HCT116 (cell line): Measurements from ENCODE around the gene PRDM12. TPM values are rescaled to one million over a fixed set of nuclear protein-coding genes. Genes with fewer than 3 reads are reported as not detected.

Experiments
- ATAC-seq: fragments of 200-7000 bp; cut with Tn5 transposase; 2 replicates; pipeline ENCODE4 v1.9.1; 2020; ENCODE audit warnings: mild to moderate bottlenecking, moderate library complexity
- Bru-seq: library from RNA; stranded (reverse); fragments of 400-500 nt; gene quantifications from one replicate; lab custom pipeline; 2021; lab: Mats Ljungman, UMichigan
- BruChase-seq, 2 experiments: library from RNA; stranded (reverse); fragments of 400-500 nt; gene quantifications; one replicate each; lab custom pipeline; 2021; lab: Mats Ljungman, UMichigan
- BruUV-seq: library from RNA; stranded (reverse); fragments of 400-500 nt; replicated peaks from 2 replicates; lab custom pipeline; 2021; lab: Mats Ljungman, UMichigan
- CTCF ChIA-PET: fragments of 300-600 bp; sonication (Branson Sonifier 250); formaldehyde crosslinking; loops from one replicate; lab custom pipeline; 2021; ENCODE audit warnings: antibody characterized with exemption; lab: Charles Lee
- POLR2A ChIA-PET: fragments of 300-600, 350-600 bp; sonication (Branson Sonifier 250); formaldehyde crosslinking; loops from one replicate; lab custom pipeline; 2021; ENCODE audit warnings: antibody characterized with exemption; lab: Charles Lee
- RAD21 ChIA-PET, 2 experiments: fragments of 300-600 bp; sonication (Branson Sonifier 250); formaldehyde crosslinking; loops; one replicate each; lab custom pipeline; 2023; ENCODE audit warnings: low total read pairs in 2 of 2; ENCODE audit not compliant: uncharacterized antibody in 2 of 2, unreplicated experiment in 2 of 2, low non-redundant PET in 1 of 2; lab: Charles Lee
- DNase-seq: peaks from one replicate; pipeline ENCODE4 v3.0.0-alpha.2; 2010; ENCODE audit warnings: low read depth, low spot score
- H2AFZ ChIP-seq: fragments of 200-600 bp; shearing (Covaris generic), sonication (generic); 2 replicates; pipeline ENCODE4 v1.6.1; 2017; ENCODE audit warnings: low read depth, mixed run types, mixed read lengths, antibody characterized with exemption, low read length; ENCODE audit not compliant: poor library complexity, severe bottlenecking
- H3K27ac ChIP-seq: 2 replicates; pipeline ENCODE4 v1.5.1; 2012; ENCODE audit warnings: low read depth, low read length
- H3K27me3 ChIP-seq: fragments of 200-600 bp; sonication (generic); 2 replicates; pipeline ENCODE4 v1.6.1; 2016; ENCODE audit warnings: mixed run types, low read length, mixed read lengths; ENCODE audit not compliant: insufficient read depth
- H3K36me3 ChIP-seq, 2 experiments: fragments of 200-500 bp in 1 of 2; fragments of 200-600 bp in 1 of 2; sonication (Bioruptor generic) in 1 of 2; sonication (generic) in 1 of 2; 2 replicates each; pipeline versions ENCODE4 v1.5.1 to v1.6.1; 2014 to 2016; ENCODE audit warnings: low read length in 2 of 2, inconsistent platforms in 1 of 2, mixed read lengths in 1 of 2, mixed run types in 1 of 2; ENCODE audit not compliant: insufficient read depth in 2 of 2, control insufficient read depth in 1 of 2
- H3K4me1 ChIP-seq, 2 experiments: fragments of 200-600 bp in 1 of 2; sonication (generic) in 1 of 2; 2 replicates each; pipeline versions ENCODE4 v1.5.1 to v1.6.1; 2012 to 2017; ENCODE audit warnings: low read length in 2 of 2, inconsistent platforms in 1 of 2, mild to moderate bottlenecking in 1 of 2, mixed read lengths in 1 of 2, mixed run types in 1 of 2, moderate library complexity in 1 of 2; ENCODE audit not compliant: insufficient read depth in 2 of 2, control insufficient read depth in 1 of 2
- H3K4me2 ChIP-seq: fragments of 200-600 bp; sonication (generic); 2 replicates; pipeline ENCODE4 v1.6.1; 2017; ENCODE audit warnings: mixed run types, low read length, mixed read lengths
- H3K4me3 ChIP-seq, 2 experiments: fragments of 200-600 bp in 1 of 2; sonication (generic) in 1 of 2; replicated peaks in 1 of 2; 2 replicates each; pipeline ENCODE4 v1.5.1; 2011 to 2016; ENCODE audit warnings: low read length in 2 of 2, control low read depth in 1 of 2, low read depth in 1 of 2, mild to moderate bottlenecking in 1 of 2, mixed read lengths in 1 of 2, mixed run types in 1 of 2
- H3K79me2 ChIP-seq: fragments of 200-600 bp; sonication (generic); 2 replicates; pipeline ENCODE4 v1.6.1; 2017; ENCODE audit warnings: mild to moderate bottlenecking, mixed run types, low read length, moderate library complexity, mixed read lengths; ENCODE audit not compliant: insufficient read depth
- H3K9ac ChIP-seq: fragments of 200-600 bp; sonication (generic); 2 replicates; pipeline ENCODE4 v1.6.1; 2016; ENCODE audit warnings: low read length, mixed read lengths
- H3K9me2 ChIP-seq: fragments of 200-600 bp; sonication (generic), shearing (Covaris generic); 2 replicates; pipeline ENCODE4 v1.6.1; 2017; ENCODE audit warnings: mixed run types, mild to moderate bottlenecking, moderate library complexity; ENCODE audit not compliant: insufficient read depth
- H3K9me3 ChIP-seq, 2 experiments: fragments of 200-500 bp in 1 of 2; fragments of 200-600 bp in 1 of 2; sonication (Bioruptor generic) in 1 of 2; sonication (generic) in 1 of 2; 2 replicates each; pipeline ENCODE4 v1.6.1; 2014 to 2017; ENCODE audit warnings: low read length in 2 of 2, mixed read lengths in 2 of 2, inconsistent platforms in 1 of 2, low read depth in 1 of 2, mild to moderate bottlenecking in 1 of 2, mixed run types in 1 of 2, moderate library complexity in 1 of 2; ENCODE audit not compliant: control insufficient read depth in 1 of 2, insufficient read depth in 1 of 2
- H4K20me1 ChIP-seq: fragments of 200-600 bp; sonication (generic), shearing (Covaris generic); 2 replicates; pipeline ENCODE4 v1.6.1; 2017; ENCODE audit warnings: mixed run types, mild to moderate bottlenecking, moderate library complexity; ENCODE audit not compliant: insufficient read depth
- CBX3 ChIP-seq: IDR thresholded peaks from 2 replicates; pipeline ENCODE4 v1.6.1; 2012; ENCODE audit warnings: low read depth
- CEBPB ChIP-seq: IDR thresholded peaks from 2 replicates; pipeline ENCODE4 v1.6.1; 2012; ENCODE audit warnings: low read depth
- EGR1 ChIP-seq: IDR thresholded peaks from 2 replicates; pipeline ENCODE4 v1.6.1; 2012; ENCODE audit warnings: low read depth
- EZH2 ChIP-seq: fragments of 200-600 bp; sonication (generic); IDR thresholded peaks from 2 replicates; pipeline ENCODE4 v1.6.1; 2017; ENCODE audit warnings: antibody characterized with exemption, mixed run types
- EZH2phosphoT487 ChIP-seq: fragments of 200-600 bp; IDR thresholded peaks from 2 replicates; pipeline ENCODE4 v1.6.1; 2018; ENCODE audit warnings: antibody characterized with exemption, borderline replicate concordance
- FOSL1 ChIP-seq: IDR thresholded peaks from 2 replicates; pipeline ENCODE4 v1.6.1; 2012; ENCODE audit warnings: low read depth
- JUND ChIP-seq: IDR thresholded peaks from 2 replicates; pipeline ENCODE4 v1.6.1; 2012
- POLR2AphosphoS5 ChIP-seq: IDR thresholded peaks from 2 replicates; pipeline ENCODE4 v1.6.1; 2011; ENCODE audit warnings: mild to moderate bottlenecking, low read depth, low read length, moderate library complexity
- RAD21 ChIP-seq: IDR thresholded peaks from 2 replicates; pipeline ENCODE4 v1.6.1; 2012; ENCODE audit warnings: low read depth, mild to moderate bottlenecking
- SP1 ChIP-seq: IDR thresholded peaks from 2 replicates; pipeline ENCODE4 v1.6.1; 2012; ENCODE audit warnings: low read depth
- SRF ChIP-seq: IDR thresholded peaks from 2 replicates; pipeline ENCODE4 v1.6.1; 2012; ENCODE audit warnings: low read depth
- TCF7L2 ChIP-seq: IDR thresholded peaks from 2 replicates; pipeline ENCODE4 v1.7.0; 2011; ENCODE audit warnings: borderline replicate concordance, inconsistent platforms; ENCODE audit not compliant: insufficient read depth, insufficient read length; ENCODE audit errors: extremely low read depth
- YY1 ChIP-seq: IDR thresholded peaks from 2 replicates; pipeline ENCODE4 v1.6.1; 2011; ENCODE audit warnings: low read length, low read depth, moderate library complexity, mild to moderate bottlenecking; ENCODE audit not compliant: insufficient replicate concordance; ENCODE audit errors: extremely low read depth
- intact Hi-C: fragments of 100-400 bp; cut with micrococcal nuclease; formaldehyde crosslinking; loops from 2 replicates; pipeline ENCODE4 v1.10.0; 2022
- long read RNA-seq: library from polyadenylated mRNA; unstranded; transcript quantifications from one replicate; pipeline ENCODE4 v2.0.0, GENCODE V29; 2021; ENCODE audit not compliant: unreplicated experiment
- polyA plus RNA-seq: library from polyadenylated mRNA; unstranded; fragments of >200 nt; gene quantifications from 2 replicates; pipeline ENCODE4 v1.2.1, GENCODE V29; 2012; ENCODE audit warnings: missing spikeins
- total RNA-seq: library from RNA; stranded (reverse); gene quantifications from one replicate; pipeline ENCODE4 v1.2.1, GENCODE V29; 2021; ENCODE audit not compliant: unreplicated experiment
- TF ChIP-seq, protein P1 (sequence below): IDR thresholded peaks from 2 replicates; pipeline ENCODE4 v1.6.1; 2012; ENCODE audit warnings: low read depth
- TF ChIP-seq, protein P2 (sequence below): IDR thresholded peaks from 2 replicates; pipeline ENCODE4 v1.6.1; 2012
- TF ChIP-seq, protein P3 (sequence below): IDR thresholded peaks from 2 replicates; pipeline ENCODE4 v1.6.1; 2011; ENCODE audit warnings: mild to moderate bottlenecking, low read length, moderate library complexity; ENCODE audit not compliant: insufficient replicate concordance; ENCODE audit errors: extremely low read depth
- TF ChIP-seq, protein P4 (sequence below), 3 experiments: fragments of 200-600 bp in 1 of 3; sonication (generic) in 1 of 3; IDR thresholded peaks in 2 of 3; conservative IDR thresholded peaks in 1 of 3; 2 replicates each; pipeline ENCODE4 v1.5.1; 2012 to 2017; ENCODE audit warnings: low read depth in 2 of 3, low read length in 2 of 3, antibody characterized with exemption in 1 of 3, borderline replicate concordance in 1 of 3, control low read depth in 1 of 3, mild to moderate bottlenecking in 1 of 3, mixed read lengths in 1 of 3, mixed run types in 1 of 3, moderate library complexity in 1 of 3; ENCODE audit not compliant: insufficient read depth in 1 of 3

Gene PRDM12
- 0.54 TPM for total RNA-seq
- 0.17 and 0.36 TPM in 2 replicates for polyA plus RNA-seq
- percentile 11 among the genes with signal in this experiment for Bru-seq, nascent RNA
- percentile 5 among the genes with signal in this experiment for BruChase-seq, experiment 1, labeled RNA remaining after a 6-hour chase
- percentile 11 among the genes with signal in this experiment for BruChase-seq, experiment 2, labeled RNA remaining after a 2-hour chase
- long read RNA-seq, partial matches to known transcripts, result 1 of 1 reads
- long read RNA-seq, other reads (novel, unspliced or antisense), result 0 of 1 reads

DNA sequence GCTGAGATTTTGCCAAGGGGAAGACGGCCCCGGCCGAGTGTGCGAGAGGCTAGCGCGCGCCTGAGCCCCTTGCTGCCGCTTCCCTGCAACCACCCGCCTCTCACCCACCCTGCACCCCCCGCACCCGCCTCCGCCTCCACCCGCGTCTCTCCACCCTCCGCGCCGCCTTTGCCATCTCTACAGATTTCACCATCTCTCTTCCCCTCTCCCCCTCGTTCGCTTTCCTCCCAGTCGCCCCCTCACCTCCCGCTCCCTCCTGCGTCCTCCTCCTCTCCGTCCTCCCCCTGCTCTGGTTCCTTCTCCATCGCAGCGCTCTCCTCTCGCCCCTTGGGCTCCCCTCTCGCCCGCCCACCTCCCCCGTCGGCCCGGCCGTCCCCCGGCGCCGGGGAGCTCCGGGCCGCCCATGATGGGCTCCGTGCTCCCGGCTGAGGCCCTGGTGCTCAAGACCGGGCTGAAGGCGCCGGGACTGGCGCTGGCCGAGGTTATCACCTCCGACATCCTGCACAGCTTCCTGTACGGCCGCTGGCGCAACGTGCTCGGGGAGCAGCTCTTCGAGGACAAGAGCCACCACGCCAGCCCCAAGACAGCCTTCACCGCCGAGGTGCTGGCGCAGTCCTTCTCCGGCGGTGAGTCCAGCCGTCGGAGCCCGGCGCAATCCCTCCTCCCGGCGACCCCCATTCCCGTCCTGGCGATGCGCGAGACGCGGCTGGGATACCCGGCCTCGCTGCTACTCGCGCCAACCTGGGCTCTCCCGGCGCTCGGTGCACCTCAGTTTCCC lies at the start of gene PRDM12:
Gene PRDM12, plus strand, starts transcription at position 344 of the 778 bp plus-strand sequence. Its CDS starts 60 bp downstream, at position 404.
- no peaks in the 10 kb centered on the region for H3K36me3 ChIP-seq
- no peaks in the 10 kb centered on the region for H4K20me1 ChIP-seq
- ATAC-seq (no peak), DNase-seq (no peak)
- no peaks in the 10 kb centered on the region for H3K79me2 ChIP-seq
- H3K9me3 ChIP-seq, result no peaks in the 10 kb centered on the region
- H3K4me2 ChIP-seq, result no peak within 1 kb of the TSS
- no peaks in the 10 kb centered on the region; a peak in 1 of 4 replicates for H3K4me1 ChIP-seq
- RAD21 ChIA-PET, result no interaction called here
- intact Hi-C loops, result no loop called here
- no peak within 1 kb of the TSS for H3K4me3 ChIP-seq
- H3K27me3 ChIP-seq, result no peaks in the 10 kb centered on the region
- no peak within 1 kb of the TSS for H2AFZ ChIP-seq
- POLR2A ChIA-PET, result no interaction called here
- H3K27ac ChIP-seq, result no peak within 1 kb of the TSS
- BruUV-seq, result no TSS peak
- TF ChIP-seq TCF7L2 (no peak), SP1 (no peak), YY1 (no peak), JUND (no peak), CEBPB (no peak), EZH2phosphoT487 (no peak), RAD21 (no peak), POLR2AphosphoS5 (no peak), FOSL1 (no peak), SRF (no peak), EZH2 (no peak), EGR1 (no peak), CBX3 (no peak)
- TF ChIP-seq, protein P1, sequence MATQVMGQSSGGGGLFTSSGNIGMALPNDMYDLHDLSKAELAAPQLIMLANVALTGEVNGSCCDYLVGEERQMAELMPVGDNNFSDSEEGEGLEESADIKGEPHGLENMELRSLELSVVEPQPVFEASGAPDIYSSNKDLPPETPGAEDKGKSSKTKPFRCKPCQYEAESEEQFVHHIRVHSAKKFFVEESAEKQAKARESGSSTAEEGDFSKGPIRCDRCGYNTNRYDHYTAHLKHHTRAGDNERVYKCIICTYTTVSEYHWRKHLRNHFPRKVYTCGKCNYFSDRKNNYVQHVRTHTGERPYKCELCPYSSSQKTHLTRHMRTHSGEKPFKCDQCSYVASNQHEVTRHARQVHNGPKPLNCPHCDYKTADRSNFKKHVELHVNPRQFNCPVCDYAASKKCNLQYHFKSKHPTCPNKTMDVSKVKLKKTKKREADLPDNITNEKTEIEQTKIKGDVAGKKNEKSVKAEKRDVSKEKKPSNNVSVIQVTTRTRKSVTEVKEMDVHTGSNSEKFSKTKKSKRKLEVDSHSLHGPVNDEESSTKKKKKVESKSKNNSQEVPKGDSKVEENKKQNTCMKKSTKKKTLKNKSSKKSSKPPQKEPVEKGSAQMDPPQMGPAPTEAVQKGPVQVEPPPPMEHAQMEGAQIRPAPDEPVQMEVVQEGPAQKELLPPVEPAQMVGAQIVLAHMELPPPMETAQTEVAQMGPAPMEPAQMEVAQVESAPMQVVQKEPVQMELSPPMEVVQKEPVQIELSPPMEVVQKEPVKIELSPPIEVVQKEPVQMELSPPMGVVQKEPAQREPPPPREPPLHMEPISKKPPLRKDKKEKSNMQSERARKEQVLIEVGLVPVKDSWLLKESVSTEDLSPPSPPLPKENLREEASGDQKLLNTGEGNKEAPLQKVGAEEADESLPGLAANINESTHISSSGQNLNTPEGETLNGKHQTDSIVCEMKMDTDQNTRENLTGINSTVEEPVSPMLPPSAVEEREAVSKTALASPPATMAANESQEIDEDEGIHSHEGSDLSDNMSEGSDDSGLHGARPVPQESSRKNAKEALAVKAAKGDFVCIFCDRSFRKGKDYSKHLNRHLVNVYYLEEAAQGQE, result no peak
- TF ChIP-seq, protein P2, sequence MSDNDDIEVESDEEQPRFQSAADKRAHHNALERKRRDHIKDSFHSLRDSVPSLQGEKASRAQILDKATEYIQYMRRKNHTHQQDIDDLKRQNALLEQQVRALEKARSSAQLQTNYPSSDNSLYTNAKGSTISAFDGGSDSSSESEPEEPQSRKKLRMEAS, result no peak
- TF ChIP-seq, protein P3, sequence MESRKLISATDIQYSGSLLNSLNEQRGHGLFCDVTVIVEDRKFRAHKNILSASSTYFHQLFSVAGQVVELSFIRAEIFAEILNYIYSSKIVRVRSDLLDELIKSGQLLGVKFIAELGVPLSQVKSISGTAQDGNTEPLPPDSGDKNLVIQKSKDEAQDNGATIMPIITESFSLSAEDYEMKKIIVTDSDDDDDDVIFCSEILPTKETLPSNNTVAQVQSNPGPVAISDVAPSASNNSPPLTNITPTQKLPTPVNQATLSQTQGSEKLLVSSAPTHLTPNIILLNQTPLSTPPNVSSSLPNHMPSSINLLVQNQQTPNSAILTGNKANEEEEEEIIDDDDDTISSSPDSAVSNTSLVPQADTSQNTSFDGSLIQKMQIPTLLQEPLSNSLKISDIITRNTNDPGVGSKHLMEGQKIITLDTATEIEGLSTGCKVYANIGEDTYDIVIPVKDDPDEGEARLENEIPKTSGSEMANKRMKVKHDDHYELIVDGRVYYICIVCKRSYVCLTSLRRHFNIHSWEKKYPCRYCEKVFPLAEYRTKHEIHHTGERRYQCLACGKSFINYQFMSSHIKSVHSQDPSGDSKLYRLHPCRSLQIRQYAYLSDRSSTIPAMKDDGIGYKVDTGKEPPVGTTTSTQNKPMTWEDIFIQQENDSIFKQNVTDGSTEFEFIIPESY, result no peak
- TF ChIP-seq, protein P4, sequence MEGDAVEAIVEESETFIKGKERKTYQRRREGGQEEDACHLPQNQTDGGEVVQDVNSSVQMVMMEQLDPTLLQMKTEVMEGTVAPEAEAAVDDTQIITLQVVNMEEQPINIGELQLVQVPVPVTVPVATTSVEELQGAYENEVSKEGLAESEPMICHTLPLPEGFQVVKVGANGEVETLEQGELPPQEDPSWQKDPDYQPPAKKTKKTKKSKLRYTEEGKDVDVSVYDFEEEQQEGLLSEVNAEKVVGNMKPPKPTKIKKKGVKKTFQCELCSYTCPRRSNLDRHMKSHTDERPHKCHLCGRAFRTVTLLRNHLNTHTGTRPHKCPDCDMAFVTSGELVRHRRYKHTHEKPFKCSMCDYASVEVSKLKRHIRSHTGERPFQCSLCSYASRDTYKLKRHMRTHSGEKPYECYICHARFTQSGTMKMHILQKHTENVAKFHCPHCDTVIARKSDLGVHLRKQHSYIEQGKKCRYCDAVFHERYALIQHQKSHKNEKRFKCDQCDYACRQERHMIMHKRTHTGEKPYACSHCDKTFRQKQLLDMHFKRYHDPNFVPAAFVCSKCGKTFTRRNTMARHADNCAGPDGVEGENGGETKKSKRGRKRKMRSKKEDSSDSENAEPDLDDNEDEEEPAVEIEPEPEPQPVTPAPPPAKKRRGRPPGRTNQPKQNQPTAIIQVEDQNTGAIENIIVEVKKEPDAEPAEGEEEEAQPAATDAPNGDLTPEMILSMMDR (IDR thresholded peaks at IDR 0.05 in 2 of 3, conservative IDR thresholded peaks at IDR 0.05 in 1 of 3; ENCODE audit: borderline replicate concordance in 1 of 3, insufficient read depth in 1 of 3, low read depth in 2 of 3, low read length in 2 of 3), result no peak
- CTCF ChIA-PET, result no interaction called here
- H3K9me2 ChIP-seq, result no peaks in the 10 kb centered on the region
- no peak within 1 kb of the TSS for H3K9ac ChIP-seq
